Suprapubic skin (tissue), 4 donors: ENCODE data around the gene NPFF.

ENCODE experiments used
- EP300 ChIP-seq: sonication (generic); formaldehyde crosslinking; IDR thresholded peaks from one replicate; pipeline ENCODE4 v1.6.1; 2017; ENCODE audit warnings: antibody characterized with exemption
- POLR2AphosphoS5 ChIP-seq, 3 donors: sonication (generic); formaldehyde crosslinking; IDR thresholded peaks; one replicate each; pipeline ENCODE4 v1.6.1; 2017; ENCODE audit warnings: antibody characterized with exemption in 3 of 3
- TF ChIP-seq, protein P1 (sequence below), 2 donors: fragments of 200-600 bp in 1 of 2; fragments of 450-650 bp in 1 of 2; sonication (generic) in 1 of 2; IDR thresholded peaks; one replicate each; pipeline ENCODE4 v1.5.1; 2016 to 2019; ENCODE audit warnings: antibody characterized with exemption in 2 of 2, mild to moderate bottlenecking in 1 of 2, moderate library complexity in 1 of 2

DNA sequence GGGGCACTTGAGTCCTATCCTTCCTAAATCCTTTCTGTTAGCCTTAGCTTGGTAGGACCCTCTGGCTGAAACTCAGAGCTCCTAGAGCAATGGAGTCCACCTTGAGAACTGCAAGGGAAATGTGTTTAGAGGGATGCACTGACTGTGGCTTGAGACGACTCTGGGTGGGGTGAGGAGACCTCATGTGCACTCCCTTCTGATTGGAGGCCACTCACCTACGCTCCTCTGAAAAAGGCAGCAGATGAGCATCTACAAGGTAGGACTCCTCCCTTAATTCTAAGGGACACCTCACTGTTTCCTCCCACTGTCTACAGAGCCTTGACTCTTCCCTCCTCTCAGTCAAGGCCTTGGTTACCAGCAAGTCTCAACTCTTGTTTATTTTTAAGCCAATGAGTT, 9.1 kb downstream of the NPFF start:
- TF ChIP-seq, protein P1, sequence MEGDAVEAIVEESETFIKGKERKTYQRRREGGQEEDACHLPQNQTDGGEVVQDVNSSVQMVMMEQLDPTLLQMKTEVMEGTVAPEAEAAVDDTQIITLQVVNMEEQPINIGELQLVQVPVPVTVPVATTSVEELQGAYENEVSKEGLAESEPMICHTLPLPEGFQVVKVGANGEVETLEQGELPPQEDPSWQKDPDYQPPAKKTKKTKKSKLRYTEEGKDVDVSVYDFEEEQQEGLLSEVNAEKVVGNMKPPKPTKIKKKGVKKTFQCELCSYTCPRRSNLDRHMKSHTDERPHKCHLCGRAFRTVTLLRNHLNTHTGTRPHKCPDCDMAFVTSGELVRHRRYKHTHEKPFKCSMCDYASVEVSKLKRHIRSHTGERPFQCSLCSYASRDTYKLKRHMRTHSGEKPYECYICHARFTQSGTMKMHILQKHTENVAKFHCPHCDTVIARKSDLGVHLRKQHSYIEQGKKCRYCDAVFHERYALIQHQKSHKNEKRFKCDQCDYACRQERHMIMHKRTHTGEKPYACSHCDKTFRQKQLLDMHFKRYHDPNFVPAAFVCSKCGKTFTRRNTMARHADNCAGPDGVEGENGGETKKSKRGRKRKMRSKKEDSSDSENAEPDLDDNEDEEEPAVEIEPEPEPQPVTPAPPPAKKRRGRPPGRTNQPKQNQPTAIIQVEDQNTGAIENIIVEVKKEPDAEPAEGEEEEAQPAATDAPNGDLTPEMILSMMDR (IDR thresholded peaks at IDR 0.05), result no peak
- no peak for TF ChIP-seq EP300
- no peak for TF ChIP-seq POLR2AphosphoS5 (IDR thresholded peaks at IDR 0.05)
